K562 (cell line): Measurements from ENCODE around the gene DUSP10.

ENCODE experiments used
- KLF10 ChIP-seq: fragments of 250-450 bp; sonication (Bioruptor Pico); IDR thresholded peaks from 2 replicates; pipeline ENCODE4 v1.6.1; 2021; ENCODE audit warnings: matching md5 sums
- NRF1 ChIP-seq, 2 experiments: fragments of 450-650 bp; IDR thresholded peaks in 1 of 2; conservative IDR thresholded peaks in 1 of 2; 2 replicates each; pipeline ENCODE4 v1.6.1; 2014; ENCODE audit warnings: mild to moderate bottlenecking in 2 of 2
- POLR2A ChIP-seq: fragments of 450-650 bp; conservative IDR thresholded peaks from 2 replicates; pipeline ENCODE4 v1.6.1; 2016
- SMC3 ChIP-seq: conservative IDR thresholded peaks from 2 replicates; pipeline ENCODE4 v1.6.1; 2011; ENCODE audit warnings: low read depth, low read length, improper control_type of control experiment; ENCODE audit not compliant: insufficient read depth

DNA sequence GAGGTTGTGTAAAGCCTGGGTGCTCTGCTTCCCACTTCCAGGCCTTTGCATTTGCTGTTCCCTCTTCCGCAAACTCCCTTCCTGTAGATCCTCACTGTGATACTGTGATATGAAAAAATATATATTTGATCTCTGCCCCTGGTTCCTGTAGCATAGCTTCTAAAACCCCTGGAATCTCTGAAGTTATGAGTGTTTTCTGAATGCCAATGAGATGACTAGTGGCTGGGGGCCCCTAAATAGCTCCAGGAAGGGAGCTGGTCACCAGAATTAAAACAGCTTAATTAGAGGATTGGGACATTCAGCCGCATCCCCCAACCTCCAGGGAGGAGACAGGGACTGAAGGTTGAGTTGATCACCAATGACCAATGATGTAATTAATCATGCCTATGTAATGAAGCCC lies 21.9 kb downstream of the DUSP10 start:
- TF ChIP-seq POLR2A (no peak), NRF1 (conservative IDR thresholded peaks at IDR 0.05 in 1 of 2, IDR thresholded peaks at IDR 0.05 in 1 of 2) (no peak), KLF10 (CRISPR knock-in tag) (no peak), SMC3 (no peak)
